Sigmoid colon (tissue), 7 donors: ENCODE results near the gene MORN4. TPM values are rescaled to one million over a fixed set of nuclear protein-coding genes. Genes with fewer than 3 reads are reported as not detected.
"Not testable (repeated sequence)": the region's sequence is repeated elsewhere in the genome, so short reads cannot be mapped to it uniquely, and the experiment has no call there.

ENCODE experiments used
- DNase-seq: peaks from one replicate; pipeline ENCODE4 v3.0.0-alpha.2; 2019
- H3K27ac ChIP-seq, 4 donors: fragments of 200-600 bp; sonication (generic); one replicate each; pipeline ENCODE4 v1.5.1; 2016 to 2019; ENCODE audit warnings: mild to moderate bottlenecking in 1 of 4
- H3K27me3 ChIP-seq, 3 donors: fragments of 200-600 bp; sonication (generic); one replicate each; pipeline ENCODE4 v1.5.1; 2019; ENCODE audit warnings: mild to moderate bottlenecking in 1 of 3
- H3K36me3 ChIP-seq, 4 donors: fragments of 200-600 bp; sonication (generic); one replicate each; pipeline ENCODE4 v1.5.1; 2016 to 2019
- H3K4me1 ChIP-seq, 4 donors: fragments of 200-600 bp; sonication (generic); one replicate each; pipeline ENCODE4 v1.5.1; 2017 to 2019
- H3K4me3 ChIP-seq, 4 donors: fragments of 200-600 bp; sonication (generic); one replicate each; pipeline ENCODE4 v1.5.1; 2017 to 2019; ENCODE audit warnings: mild to moderate bottlenecking in 2 of 4, moderate library complexity in 1 of 4
- H3K9me3 ChIP-seq, 4 donors: fragments of 200-600 bp in 3 of 4; sonication (generic) in 3 of 4; one replicate each; pipeline versions ENCODE4 v1.5.1 to v1.6.1; 2013 to 2019
- CTCF ChIP-seq, 4 experiments: fragments of 450-650 bp in 3 of 4; fragments of 200-600 bp in 1 of 4; IDR thresholded peaks; one replicate each; pipeline ENCODE4 v1.5.1; 2016 to 2019; ENCODE audit warnings: antibody characterized with exemption in 4 of 4, mild to moderate bottlenecking in 3 of 4, moderate library complexity in 2 of 4
- EP300 ChIP-seq, 4 donors: sonication (generic); formaldehyde crosslinking; IDR thresholded peaks; one replicate each; pipeline ENCODE4 v1.6.1; 2017; ENCODE audit warnings: antibody characterized with exemption in 4 of 4
- POLR2A ChIP-seq, 2 donors: fragments of 450-650 bp; IDR thresholded peaks; one replicate each; pipeline ENCODE4 v1.6.1; 2016; ENCODE audit warnings: antibody characterized with exemption in 2 of 2, mild to moderate bottlenecking in 2 of 2, moderate library complexity in 2 of 2
- POLR2AphosphoS5 ChIP-seq, 4 donors: sonication (generic); formaldehyde crosslinking; IDR thresholded peaks; one replicate each; pipeline ENCODE4 v1.6.1; 2017; ENCODE audit warnings: antibody characterized with exemption in 4 of 4
- WGBS, 2 donors: extraction: QIAGEN DNeasy Blood & Tissue Kit; methylation state at CpG; one replicate each; pipeline ENCODE4 v1.1.7; 2013; 5-methylcytosine and 5-hydroxymethylcytosine counted together
- intact Hi-C: fragments of 100-400 bp; cut with DNase I; formaldehyde crosslinking; loops from one replicate; pipeline ENCODE4 v1.15.1; 2023
- polyA plus RNA-seq, 3 donors: library from polyadenylated mRNA; stranded (reverse); fragments of 200-250 nt; gene quantifications; one replicate each; pipeline ENCODE4 v1.2.3, GENCODE V29; 2013
- total RNA-seq, 4 donors: library from RNA; depleted of rRNA; stranded (reverse); fragments of >200 nt; gene quantifications; one replicate each; pipeline ENCODE4 v1.1.0, GENCODE V29; 2016
- donor health status: healthy with polysubstance abuse.
- donor health status: Bipolar disorder and iron deficiency.
- donor health status: healthy.

The MORN4 gene
- total and polyA plus RNA-seq, 7 donors, result 0.83 to 23.4 (median 2.5) TPM

GRCh38 chr10:97582169-97582568, 51.1 kb downstream of the MORN4 start:
- Histone ChIP-seq H3K27ac (no peak overlapping the region), H3K36me3 (no peaks in the 10 kb centered on the region), H3K27me3 (no peaks in the 10 kb centered on the region), H3K4me1 (no peaks in the 10 kb centered on the region), H3K9me3 (no peaks in the 10 kb centered on the region), H3K4me3 (no peak overlapping the region)
- intact Hi-C loops, result no loop called here
- DNase-seq, result peak; percentile 33
- TF ChIP-seq EP300 (IDR thresholded peaks at IDR 0.05) (no peak), POLR2AphosphoS5 (IDR thresholded peaks at IDR 0.05) (no peak), POLR2A (IDR thresholded peaks at IDR 0.05) (no peak), CTCF (IDR thresholded peaks at IDR 0.05) (no peak)
- 93 to 94% methylated on average over 8 of the region's 8 CpGs for WGBS, 2 donors

- H3K27ac ChIP-seq, result no peak overlapping the region
- DNase-seq, result peak; percentile 33
- H3K4me3 ChIP-seq, result no peak overlapping the region
- no peak for TF ChIP-seq EP300 (IDR thresholded peaks at IDR 0.05)
- no peaks in the 10 kb centered on the region for H3K36me3 ChIP-seq
- no peaks in the 10 kb centered on the region for H3K4me1 ChIP-seq
- WGBS, 2 donors, result 89 to 92% methylated on average over 9 of the region's 9 CpGs
- no peaks in the 10 kb centered on the region for H3K27me3 ChIP-seq
- intact Hi-C loops, result no loop called here
- H3K9me3 ChIP-seq, result no peaks in the 10 kb centered on the region
These were observed 52.6 kb downstream of the MORN4 start for GRCh38 chr10:97580421-97581367.

GRCh38 chr10:97578171-97578844, 55.0 kb downstream of the MORN4 start:
- TF ChIP-seq EP300 (IDR thresholded peaks at IDR 0.05) (no peak), POLR2AphosphoS5 (IDR thresholded peaks at IDR 0.05) (no peak), CTCF (IDR thresholded peaks at IDR 0.05) (no peak), POLR2A (IDR thresholded peaks at IDR 0.05) (no peak)
- intact Hi-C loops, result no loop called here
- Histone ChIP-seq H3K4me1 (peaks cover 0 to 15% (median 12%) of the 10 kb centered on the region in 4 donors), H3K36me3 (no peaks in the 10 kb centered on the region), H3K27ac (no peak overlapping the region), H3K9me3 (no peaks in the 10 kb centered on the region), H3K4me3 (peak overlapping the region in 1 of 4 donors; percentile 15), H3K27me3 (no peaks in the 10 kb centered on the region)
- DNase-seq, result no peak
- WGBS, 2 donors, result 75 to 80% methylated on average over 40 of the region's 40 CpGs

GRCh38 chr10:97577701-97578100, 55.6 kb downstream of the MORN4 start:
- 77 to 82% methylated on average over 9 of the region's 9 CpGs for WGBS, 2 donors
- no peak overlapping the region for H3K27ac ChIP-seq
- intact Hi-C loops, result no loop called here
- TF ChIP-seq EP300 (IDR thresholded peaks at IDR 0.05) (no peak), CTCF (IDR thresholded peaks at IDR 0.05) (no peak), POLR2AphosphoS5 (IDR thresholded peaks at IDR 0.05) (no peak), POLR2A (IDR thresholded peaks at IDR 0.05) (no peak)
- H3K4me1 ChIP-seq, result peaks cover 0 to 21% (median 14%) of the 10 kb centered on the region in 4 donors
- H3K4me3 ChIP-seq, result no peak overlapping the region
- H3K36me3 ChIP-seq, result no peaks in the 10 kb centered on the region
- no peak for DNase-seq
- H3K9me3 ChIP-seq, result no peaks in the 10 kb centered on the region
- no peaks in the 10 kb centered on the region for H3K27me3 ChIP-seq

GRCh38 chr10:97576487-97576886, 56.8 kb downstream of the MORN4 start:
- peaks cover 0 to 30% (median 22%) of the 10 kb centered on the region in 4 donors for H3K4me1 ChIP-seq
- intact Hi-C loops, H3K9me3 ChIP-seq, H3K4me3 ChIP-seq, H3K36me3 ChIP-seq, H3K27me3 ChIP-seq, DNase-seq: not testable (repeated sequence)
- WGBS, 2 donors, result 55 to 74% methylated on average over 5 of the region's 5 CpGs
- H3K27ac ChIP-seq, result peak overlapping the region in 1 of 4 donors; percentile 82
